Neural progenitor cell (in vitro differentiated cells): ENCODE data around the gene RBKS.

Source experiments
- EZH2 ChIP-seq: fragments of 200-600 bp; sonication (generic); IDR thresholded peaks from 2 replicates; pipeline ENCODE4 v1.6.1; 2017; ENCODE audit warnings: antibody characterized with exemption, mild to moderate bottlenecking, moderate library complexity
- TF ChIP-seq, protein P1 (sequence below): fragments of 200-600 bp; sonication (generic); IDR thresholded peaks from 2 replicates; pipeline ENCODE4 v1.5.1; 2017; ENCODE audit warnings: antibody characterized with exemption, mild to moderate bottlenecking

DNA sequence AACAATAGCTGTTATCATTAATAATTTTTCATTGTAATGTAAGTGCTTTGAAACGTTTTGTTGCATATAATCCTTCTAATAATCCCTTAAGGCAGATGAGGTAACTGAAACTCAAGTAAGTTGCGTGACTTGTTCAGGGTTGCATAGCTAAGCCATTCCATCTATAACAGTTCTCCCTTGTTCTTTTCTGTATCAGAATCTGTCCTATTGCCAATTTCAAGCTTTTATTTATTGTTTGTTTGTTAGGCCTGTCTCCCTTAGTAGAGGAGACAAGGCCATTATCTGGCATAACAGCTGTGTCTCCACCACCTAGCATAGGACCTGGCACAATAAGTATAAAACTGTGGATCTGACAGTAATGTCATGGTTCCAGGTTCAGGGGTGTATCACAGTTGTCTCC is 19.7 kb upstream of the RBKS start:
- TF ChIP-seq, protein P1, sequence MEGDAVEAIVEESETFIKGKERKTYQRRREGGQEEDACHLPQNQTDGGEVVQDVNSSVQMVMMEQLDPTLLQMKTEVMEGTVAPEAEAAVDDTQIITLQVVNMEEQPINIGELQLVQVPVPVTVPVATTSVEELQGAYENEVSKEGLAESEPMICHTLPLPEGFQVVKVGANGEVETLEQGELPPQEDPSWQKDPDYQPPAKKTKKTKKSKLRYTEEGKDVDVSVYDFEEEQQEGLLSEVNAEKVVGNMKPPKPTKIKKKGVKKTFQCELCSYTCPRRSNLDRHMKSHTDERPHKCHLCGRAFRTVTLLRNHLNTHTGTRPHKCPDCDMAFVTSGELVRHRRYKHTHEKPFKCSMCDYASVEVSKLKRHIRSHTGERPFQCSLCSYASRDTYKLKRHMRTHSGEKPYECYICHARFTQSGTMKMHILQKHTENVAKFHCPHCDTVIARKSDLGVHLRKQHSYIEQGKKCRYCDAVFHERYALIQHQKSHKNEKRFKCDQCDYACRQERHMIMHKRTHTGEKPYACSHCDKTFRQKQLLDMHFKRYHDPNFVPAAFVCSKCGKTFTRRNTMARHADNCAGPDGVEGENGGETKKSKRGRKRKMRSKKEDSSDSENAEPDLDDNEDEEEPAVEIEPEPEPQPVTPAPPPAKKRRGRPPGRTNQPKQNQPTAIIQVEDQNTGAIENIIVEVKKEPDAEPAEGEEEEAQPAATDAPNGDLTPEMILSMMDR, result no peak
- no peak for TF ChIP-seq EZH2
